HG02852 (cell line): ENCODE data around the gene RIC8B.

Experiments used
- ATAC-seq: cut with Tn5 transposase; IDR thresholded peaks from one replicate; pipeline ENCODE4 v1.9.1; 2021; ENCODE audit warnings: mild to moderate bottlenecking, moderate library complexity; ENCODE audit not compliant: unreplicated experiment

The RIC8B gene

GRCh38 chr12:106866426-106867080 lies 92.1 kb downstream of the RIC8B start:
- ATAC-seq, result no peak

GRCh38 chr12:106867651-106868050 lies 93.2 kb downstream of the RIC8B start:
- ATAC-seq, result no peak

GRCh38 chr12:106868982-106869700 lies 94.7 kb downstream of the RIC8B start:
- ATAC-seq, result no peak

GRCh38 chr12:106870116-106870515 lies 95.6 kb downstream of the RIC8B start:
- no peak for ATAC-seq

- ATAC-seq, result no peak
Observed at GRCh38 chr12:106871477-106871876, 97.0 kb downstream of the RIC8B start.

GRCh38 chr12:106873983-106874382 lies 99.5 kb downstream of the RIC8B start:
- no peak for ATAC-seq

- no peak for ATAC-seq
Observed at GRCh38 chr12:106878804-106879203, 104.3 kb downstream of the RIC8B start.

- ATAC-seq, result no peak
Observed at GRCh38 chr12:106879612-106880011, 105.1 kb downstream of the RIC8B start.

- no peak for ATAC-seq
Observed at GRCh38 chr12:106883426-106883825, 108.9 kb downstream of the RIC8B start.

GRCh38 chr12:106885026-106885425 lies 110.5 kb downstream of the RIC8B start:
- no peak for ATAC-seq

- no peak for ATAC-seq
Observed at GRCh38 chr12:106885541-106886249, 111.2 kb downstream of the RIC8B start.

GRCh38 chr12:106886932-106887331 lies 112.5 kb downstream of the RIC8B start:
- ATAC-seq, result no peak

GRCh38 chr12:106888348-106888970 lies 114.0 kb downstream of the RIC8B start:
- ATAC-seq, result no peak

- no peak for ATAC-seq
Observed at GRCh38 chr12:106889326-106889725, 114.8 kb downstream of the RIC8B start.

- ATAC-seq, result no peak
Observed at GRCh38 chr12:106889950-106890626, 115.6 kb downstream of the RIC8B start.

GRCh38 chr12:106892075-106892474 lies 117.6 kb downstream of the RIC8B start:
- ATAC-seq, result no peak

GRCh38 chr12:106893451-106893850 lies 119.0 kb downstream of the RIC8B start:
- no peak for ATAC-seq

- ATAC-seq, result no peak
Observed at GRCh38 chr12:106894774-106895173, 120.3 kb downstream of the RIC8B start.

GRCh38 chr12:106896603-106897002 lies 122.1 kb downstream of the RIC8B start:
- no peak for ATAC-seq

- ATAC-seq, result no peak
Observed at GRCh38 chr12:106897082-106897481, 122.6 kb downstream of the RIC8B start.
